Effector CD4-positive, alpha-beta T cell (primary cell): ENCODE measurements around the gene CALML6.
"Not testable (repeated sequence)": the region's sequence is repeated elsewhere in the genome, so short reads cannot be mapped to it uniquely, and the experiment has no call there.

Experiments used
- DNase-seq: peaks from one replicate; pipeline ENCODE4 v3.0.0-alpha.2; 2020

The CALML6 gene

GRCh38 chr1:1925437-1926345, 10.6 kb downstream of the CALML6 start:
- no peak for DNase-seq

GRCh38 chr1:1926346-1926811, 11.3 kb downstream of the CALML6 start:
- no peak for DNase-seq

GRCh38 chr1:1926886-1927660, 12.0 kb downstream of the CALML6 start:
- no peak for DNase-seq

- DNase-seq: no peak
Measured at GRCh38 chr1:1927751-1928150, 12.7 kb downstream of the CALML6 start.

- no peak for DNase-seq
Measured at GRCh38 chr1:1928231-1929101, 13.4 kb downstream of the CALML6 start.

GRCh38 chr1:1929102-1929638, 14.1 kb downstream of the CALML6 start:
- DNase-seq: no peak

GRCh38 chr1:1929639-1930545, 14.8 kb downstream of the CALML6 start:
- no peak for DNase-seq

GRCh38 chr1:1934848-1935247, 19.8 kb downstream of the CALML6 start:
- DNase-seq: not testable (repeated sequence)

- DNase-seq: no peak
Measured at GRCh38 chr1:1937061-1937460, 22.0 kb downstream of the CALML6 start.

GRCh38 chr1:1937549-1938275, 22.7 kb downstream of the CALML6 start:
- DNase-seq: no peak

- no peak for DNase-seq
Measured at GRCh38 chr1:1938276-1938573, 23.2 kb downstream of the CALML6 start.

- DNase-seq: no peak
Measured at GRCh38 chr1:1938613-1939295, 23.7 kb downstream of the CALML6 start.

- DNase-seq: no peak
Measured at GRCh38 chr1:1939296-1940122, 24.4 kb downstream of the CALML6 start.

GRCh38 chr1:1940123-1940425, 25.0 kb downstream of the CALML6 start:
- DNase-seq: no peak

- no peak for DNase-seq
Measured at GRCh38 chr1:1941211-1941841, 26.3 kb downstream of the CALML6 start.

- no peak for DNase-seq
Measured at GRCh38 chr1:1941868-1942752, 27.1 kb downstream of the CALML6 start.

GRCh38 chr1:1942753-1943656, 27.9 kb downstream of the CALML6 start:
- no peak for DNase-seq
